Measurements from ENCODE around the gene CDKL2.
"Not testable (repeated sequence)": the region's sequence is repeated elsewhere in the genome, so short reads cannot be mapped to it uniquely, and the experiment has no call there.

The CDKL2 gene

GRCh38 chr4:75672461-75673026 is 42.2 kb upstream of the CDKL2 start:
- Histone ChIP-seq H3K9me3 (ENCODE audit: insufficient read depth, low read length) (no peaks in the 10 kb centered on the region), H3K27ac (ENCODE audit: low read depth, low read length) (peak overlapping the region; percentile 76), H3K9me2 (replicated peaks; ENCODE audit: insufficient read depth, low read length) (no peaks in the 10 kb centered on the region), H3K4me3 (ENCODE audit: insufficient read depth, low read length, poor library complexity, severe bottlenecking) (peak overlapping the region; percentile 81), H2AFZ (ENCODE audit: low read depth, low read length, severe bottlenecking) (no peak overlapping the region), H3F3A (ENCODE audit: insufficient read depth) (peaks cover 3% of the 10 kb centered on the region; the same call in 1 of the 2 replicates), H4K20me1 (ENCODE audit: low read depth, low read length) (peaks cover 20% of the 10 kb centered on the region), H3K9ac (ENCODE audit: low read length) (peak overlapping the region; percentile 98), H3K27me3 (ENCODE audit: low read length) (no peaks in the 10 kb centered on the region), H3K4me2 (ENCODE audit: low read depth, low read length, poor library complexity, severe bottlenecking) (peak overlapping the region; percentile 91), H3K79me2 (ENCODE audit: insufficient read depth, low read length) (peaks cover 54% of the 10 kb centered on the region), H3K36me3 (ENCODE audit: low read length) (no peaks in the 10 kb centered on the region)
- TF ChIP-seq CTCF (IDR thresholded peaks at IDR 0.05; ENCODE audit: insufficient read depth, low read length, poor library complexity, severe bottlenecking) = no peak

GRCh38 chr4:75671802-75672421 is 41.6 kb upstream of the CDKL2 start:
- Histone ChIP-seq H3K4me2 (ENCODE audit: low read depth, low read length, poor library complexity, severe bottlenecking) (peak overlapping the region; percentile 91), H3K36me3 (ENCODE audit: low read length) (no peaks in the 10 kb centered on the region), H4K20me1 (ENCODE audit: low read depth, low read length) (peaks cover 20% of the 10 kb centered on the region), H3K9ac (ENCODE audit: low read length) (peak overlapping the region; percentile 98), H3K27me3 (ENCODE audit: low read length) (no peaks in the 10 kb centered on the region), H3K79me2 (ENCODE audit: insufficient read depth, low read length) (peaks cover 61% of the 10 kb centered on the region), H3F3A (ENCODE audit: insufficient read depth) (peaks cover 3% of the 10 kb centered on the region; the same call in 1 of the 2 replicates), H3K9me2 (replicated peaks; ENCODE audit: insufficient read depth, low read length) (no peaks in the 10 kb centered on the region), H2AFZ (ENCODE audit: low read depth, low read length, severe bottlenecking) (no peak overlapping the region), H3K27ac (ENCODE audit: low read depth, low read length) (peak overlapping the region; percentile 76), H3K4me3 (ENCODE audit: insufficient read depth, low read length, poor library complexity, severe bottlenecking) (peak overlapping the region; percentile 81), H3K9me3 (ENCODE audit: insufficient read depth, low read length) (no peaks in the 10 kb centered on the region)
- no peak for TF ChIP-seq EZH2phosphoT487 (conservative IDR thresholded peaks at IDR 0.05; ENCODE audit: low read length)
- no peak for TF ChIP-seq CTCF (IDR thresholded peaks at IDR 0.05; ENCODE audit: insufficient read depth, low read length, poor library complexity, severe bottlenecking)

GRCh38 chr4:75668596-75668995 is 38.3 kb upstream of the CDKL2 start:
- Histone ChIP-seq H3K9me3 (ENCODE audit: insufficient read depth, low read length) (no peaks in the 10 kb centered on the region), H3K79me2 (ENCODE audit: insufficient read depth, low read length) (peaks cover 90% of the 10 kb centered on the region), H3K9me2 (replicated peaks; ENCODE audit: insufficient read depth, low read length) (no peaks in the 10 kb centered on the region), H3K4me2 (ENCODE audit: low read depth, low read length, poor library complexity, severe bottlenecking) (peak overlapping the region; percentile 14), H3K27me3 (ENCODE audit: low read length) (no peaks in the 10 kb centered on the region), H4K20me1 (ENCODE audit: low read depth, low read length) (peaks cover 27% of the 10 kb centered on the region), H2AFZ (ENCODE audit: low read depth, low read length, severe bottlenecking) (no peak overlapping the region), H3K36me3 (ENCODE audit: low read length) (0 out of 2 replicates have a peak, but pooled peaks cover 2% of the 10 kb centered on the region), H3F3A (ENCODE audit: insufficient read depth) (peaks cover 3% of the 10 kb centered on the region; the same call in 1 of the 2 replicates), H3K27ac (ENCODE audit: low read depth, low read length) (no peak overlapping the region), H3K9ac (ENCODE audit: low read length) (no peak overlapping the region), H3K4me3 (ENCODE audit: insufficient read depth, low read length, poor library complexity, severe bottlenecking) (no peak overlapping the region)
- TF ChIP-seq CTCF (IDR thresholded peaks at IDR 0.05; ENCODE audit: insufficient read depth, low read length, poor library complexity, severe bottlenecking) (no peak), EZH2phosphoT487 (conservative IDR thresholded peaks at IDR 0.05; ENCODE audit: low read length) (no peak)

GRCh38 chr4:75667636-75668035 is 37.3 kb upstream of the CDKL2 start:
- H3K4me3 ChIP-seq (ENCODE audit: insufficient read depth, low read length, poor library complexity, severe bottlenecking); H3K9me3 ChIP-seq (ENCODE audit: insufficient read depth, low read length); H3K36me3 ChIP-seq (ENCODE audit: low read length); H3K27ac ChIP-seq (ENCODE audit: low read depth, low read length); H3K9ac ChIP-seq (ENCODE audit: low read length); H3F3A ChIP-seq (ENCODE audit: insufficient read depth); H2AFZ ChIP-seq (ENCODE audit: low read depth, low read length, severe bottlenecking); H3K9me2 ChIP-seq (replicated peaks; ENCODE audit: insufficient read depth, low read length); H3K4me2 ChIP-seq (ENCODE audit: low read depth, low read length, poor library complexity, severe bottlenecking); H3K27me3 ChIP-seq (ENCODE audit: low read length): not testable (repeated sequence)
- peaks cover 27% of the 10 kb centered on the region for H4K20me1 ChIP-seq (ENCODE audit: low read depth, low read length)
- H3K79me2 ChIP-seq (ENCODE audit: insufficient read depth, low read length) = peaks cover 96% of the 10 kb centered on the region
